GM21786 (cell line): Measurements from ENCODE around the gene DDX51.

Experiments
- ATAC-seq: cut with Tn5 transposase; IDR thresholded peaks from one replicate; pipeline ENCODE4 v1.9.1; 2021; ENCODE audit not compliant: unreplicated experiment

Gene DDX51

DNA sequence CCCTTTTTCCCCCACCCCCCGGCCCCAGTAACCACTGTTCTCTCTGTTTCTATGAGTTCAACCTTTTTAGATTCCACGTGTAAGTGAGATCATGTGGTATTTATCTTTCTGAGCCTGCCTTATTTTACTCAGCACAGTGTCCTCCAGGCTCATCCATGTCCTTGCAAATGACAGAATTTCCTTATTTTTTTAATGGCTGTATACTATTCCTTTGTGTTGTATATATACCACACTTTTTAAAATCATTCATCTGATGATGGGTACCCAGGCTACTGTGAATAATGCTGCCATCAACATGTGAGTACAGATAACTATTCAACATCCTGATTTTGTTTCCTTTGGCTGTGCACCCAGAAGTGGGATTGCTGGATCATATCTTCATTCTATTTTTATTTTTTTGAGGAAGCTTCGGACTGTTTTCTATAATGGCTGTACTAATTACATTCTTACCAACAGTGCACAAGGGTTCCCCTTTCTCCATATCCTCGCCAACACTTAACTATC is 54.7 kb downstream of the DDX51 start:
- no peak for ATAC-seq
